ENCODE measurements around the gene KLHL17.
A peak's percentile ranks its signal among the peaks of the same experiment; 100 is the strongest.

KLHL17 gene

DNA sequence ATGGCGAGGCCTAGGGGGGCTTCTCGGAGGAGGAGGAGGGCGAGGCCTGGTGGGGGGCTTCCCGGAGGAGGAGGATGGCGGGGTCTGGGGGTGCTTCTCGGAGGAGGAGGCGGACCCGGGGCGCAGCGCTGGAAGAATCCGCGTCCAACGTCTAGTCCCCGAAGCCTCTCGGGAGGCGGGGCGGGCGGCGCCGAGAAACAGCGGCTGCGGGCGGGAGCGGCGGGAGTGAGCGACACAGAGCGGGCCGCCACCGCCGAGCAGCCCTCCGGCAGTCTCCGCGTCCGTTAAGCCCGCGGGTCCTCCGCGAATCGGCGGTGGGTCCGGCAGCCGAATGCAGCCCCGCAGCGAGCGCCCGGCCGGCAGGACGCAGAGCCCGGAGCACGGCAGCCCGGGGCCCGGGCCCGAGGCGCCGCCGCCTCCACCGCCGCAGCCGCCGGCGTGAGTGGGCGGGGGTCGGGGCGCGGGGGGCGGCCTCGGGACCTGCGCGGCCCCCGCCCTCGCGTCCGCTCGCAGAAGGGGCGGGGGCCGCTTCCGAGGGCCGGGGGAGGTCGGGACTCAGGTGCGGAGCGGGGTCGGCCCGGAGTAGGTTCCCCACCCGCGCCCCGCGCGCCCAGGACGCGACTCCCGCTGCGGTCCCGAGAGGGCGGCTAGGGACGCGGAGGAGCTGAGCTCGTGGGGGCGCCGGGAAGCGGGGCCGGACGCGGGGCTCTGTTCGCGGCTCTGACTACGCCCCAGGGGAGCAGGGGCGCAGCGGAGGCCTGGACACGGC lies at the start of gene KLHL17:
KLHL17 (plus strand) TSS at position 222 of the 769 bp plus-strand sequence; CDS start at position 332, 110 bp downstream.
- peaks cover 34% of the 10 kb centered on the region for H3K4me1 Mint-ChIP-seq
- peak within 1 kb of the TSS; percentile 87 for H3K4me3 Mint-ChIP-seq
- no peaks in the 10 kb centered on the region for H3K9me3 Mint-ChIP-seq
- H3K27ac Mint-ChIP-seq = peak within 1 kb of the TSS; percentile 74
- H3K27me3 Mint-ChIP-seq = no peaks in the 10 kb centered on the region
- H3K36me3 Mint-ChIP-seq = peaks cover 17% of the 10 kb centered on the region
- peak; percentile 63 for ATAC-seq

DNA sequence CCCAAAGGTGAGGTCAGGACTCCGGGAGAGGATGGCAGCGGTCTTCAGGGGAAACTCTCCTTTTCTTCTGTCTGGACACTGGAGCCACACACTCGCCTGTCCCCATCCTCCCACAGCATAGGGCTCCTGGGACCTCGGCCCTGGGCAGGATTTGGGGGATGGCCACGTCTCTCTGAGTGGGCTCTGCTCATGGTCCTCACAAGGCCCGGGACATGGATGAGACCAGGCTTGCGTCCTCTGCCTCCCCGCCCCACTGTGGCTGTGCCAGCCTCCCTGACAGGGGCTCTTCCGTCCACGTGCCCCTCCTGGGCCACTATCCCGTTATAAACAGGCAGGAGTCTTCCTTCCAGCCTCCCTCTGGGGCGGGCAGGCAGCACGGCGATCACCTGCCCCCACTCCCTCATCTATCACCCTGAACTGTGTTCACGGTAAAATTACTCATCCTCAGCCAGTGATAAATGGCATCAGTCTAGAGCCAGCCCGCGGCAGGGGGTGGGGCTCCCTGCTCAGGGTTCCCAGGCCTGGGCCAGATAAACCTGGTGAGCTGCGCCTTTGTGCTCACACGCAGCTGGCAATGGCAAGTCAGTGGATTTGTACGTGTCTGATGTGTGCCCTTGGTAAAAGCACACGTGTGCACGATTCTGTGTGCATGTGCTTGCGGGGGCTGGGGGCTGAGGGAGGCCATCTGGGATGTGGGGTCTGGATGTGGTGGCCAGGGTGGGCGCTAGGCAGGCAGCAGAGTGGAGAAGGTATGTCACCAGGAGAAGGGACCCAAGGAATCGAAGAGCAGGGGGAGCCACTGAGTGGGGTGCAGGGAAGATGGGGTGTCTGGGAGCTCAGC lies 49.3 kb upstream of the KLHL17 start:
- no peak overlapping the region for H3K27ac Mint-ChIP-seq
- ATAC-seq = no peak
- no peaks in the 10 kb centered on the region for H3K36me3 Mint-ChIP-seq
- H3K9me3 Mint-ChIP-seq = no peaks in the 10 kb centered on the region
- H3K4me3 Mint-ChIP-seq = no peak overlapping the region
- peaks cover 16% of the 10 kb centered on the region for H3K4me1 Mint-ChIP-seq
- peaks cover 83% of the 10 kb centered on the region for H3K27me3 Mint-ChIP-seq

DNA sequence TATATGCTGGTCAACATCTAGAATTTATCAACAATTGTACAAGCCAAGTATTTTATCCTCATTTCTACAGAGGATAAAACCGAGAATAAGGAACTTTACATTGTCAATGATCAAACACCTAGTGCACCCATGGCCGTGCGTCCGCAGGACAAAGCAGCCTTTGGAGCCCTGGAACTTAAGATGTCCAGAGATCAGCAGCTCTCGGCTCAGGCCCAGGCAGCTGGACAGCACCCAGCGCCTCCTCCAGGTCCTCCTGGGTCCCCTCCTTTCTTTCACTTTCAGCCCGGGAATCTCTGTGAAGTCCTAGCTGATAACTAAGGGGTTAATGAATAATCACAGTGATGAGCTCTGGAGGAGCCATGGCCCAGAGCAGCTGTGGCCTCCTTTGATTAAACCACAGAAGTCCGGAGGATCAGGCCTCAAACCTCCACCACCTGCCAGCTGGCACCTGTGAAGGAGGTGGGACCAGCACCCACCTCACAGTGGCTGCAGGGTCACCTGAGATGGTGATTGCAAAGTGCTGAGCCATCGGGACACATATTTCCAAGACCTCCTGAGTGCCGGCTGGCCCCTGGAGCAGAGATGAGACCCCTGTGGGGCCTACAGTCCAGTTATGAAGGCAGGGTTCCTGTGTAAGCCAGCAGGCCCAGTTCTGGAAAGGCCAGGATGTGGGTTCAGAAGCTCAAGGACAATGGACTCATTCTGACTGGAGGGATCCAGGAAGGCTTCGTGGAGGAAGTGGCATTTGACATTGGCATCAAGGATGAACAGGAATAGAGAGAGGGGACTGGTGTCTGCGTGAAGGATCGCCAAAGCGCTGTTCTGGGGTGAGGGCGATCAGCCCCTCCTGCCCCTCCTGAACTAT lies 48.3 kb upstream of the KLHL17 start:
- Mint-ChIP-seq H3K9me3 (no peaks in the 10 kb centered on the region), H3K27ac (no peak overlapping the region), H3K4me1 (peaks cover 6% of the 10 kb centered on the region), H3K36me3 (no peaks in the 10 kb centered on the region), H3K4me3 (no peak overlapping the region), H3K27me3 (peaks cover 83% of the 10 kb centered on the region)
- ATAC-seq = no peak

DNA sequence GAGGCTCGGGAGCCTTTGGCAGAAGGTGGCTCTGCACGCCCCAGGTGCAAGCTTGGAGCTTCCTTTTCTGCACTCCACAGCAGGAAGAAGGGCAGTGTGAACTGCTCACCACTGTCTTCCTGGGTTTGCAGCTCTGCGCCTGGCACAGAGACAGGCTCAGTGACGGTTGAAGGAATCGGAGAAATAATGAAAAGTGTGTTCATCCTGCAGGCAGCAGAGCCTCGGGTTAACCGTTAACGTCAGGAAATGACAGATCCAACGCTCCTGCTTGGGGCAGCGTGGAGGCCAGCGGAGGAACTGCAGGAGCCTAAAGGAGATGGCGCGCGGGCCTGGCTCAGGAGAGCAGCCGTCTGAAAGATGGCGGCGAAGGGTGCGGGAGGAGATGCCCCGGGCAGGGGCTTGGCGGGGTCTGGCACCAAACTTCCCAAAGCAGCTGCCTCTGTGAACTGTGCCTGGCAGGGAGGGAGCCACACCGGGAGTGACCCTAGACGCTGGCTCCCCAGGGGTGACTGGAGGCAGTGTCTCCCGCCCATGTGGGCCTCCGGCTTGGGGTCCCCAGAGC lies 47.6 kb upstream of the KLHL17 start:
- Mint-ChIP-seq H3K36me3 (no peaks in the 10 kb centered on the region), H3K27me3 (peaks cover 83% of the 10 kb centered on the region), H3K9me3 (no peaks in the 10 kb centered on the region), H3K4me3 (no peak overlapping the region), H3K4me1 (peaks cover 5% of the 10 kb centered on the region), H3K27ac (no peak overlapping the region)
- ATAC-seq = peak; percentile 3

DNA sequence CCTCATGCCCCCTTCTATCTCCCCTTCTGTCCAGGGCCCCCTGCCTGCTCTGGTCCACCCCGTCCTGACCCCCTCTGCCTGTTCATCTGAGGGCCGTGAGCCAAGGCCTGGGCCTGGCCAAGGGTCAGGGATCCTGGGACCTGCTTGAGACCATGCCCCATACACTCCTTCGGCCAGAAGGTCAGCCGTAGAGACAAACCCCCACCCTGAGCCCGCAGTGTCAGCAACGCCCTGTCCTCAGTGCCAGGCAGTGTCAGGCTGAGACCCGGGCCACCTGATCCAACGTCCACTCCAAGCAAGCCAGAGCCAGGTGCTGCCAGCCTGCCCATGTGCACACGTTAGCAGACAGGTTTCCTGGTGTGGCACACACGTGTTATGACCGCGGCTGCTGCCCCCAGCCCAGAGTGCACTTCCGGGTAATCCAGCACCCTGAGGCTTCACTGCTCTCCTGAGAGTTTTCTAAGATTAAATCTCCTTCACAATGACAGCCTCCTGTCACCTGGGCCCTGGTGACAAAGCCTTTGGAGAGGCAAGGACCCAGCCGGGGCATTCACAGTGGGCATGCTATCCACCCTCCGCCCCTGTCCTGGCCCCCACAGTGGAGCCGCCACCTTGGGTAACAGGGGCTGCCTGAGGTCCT lies 46.8 kb upstream of the KLHL17 start:
- Mint-ChIP-seq H3K9me3 (no peaks in the 10 kb centered on the region), H3K27ac (no peak overlapping the region), H3K27me3 (peaks cover 83% of the 10 kb centered on the region), H3K36me3 (no peaks in the 10 kb centered on the region), H3K4me1 (peaks cover 5% of the 10 kb centered on the region), H3K4me3 (no peak overlapping the region)
- ATAC-seq = no peak

DNA sequence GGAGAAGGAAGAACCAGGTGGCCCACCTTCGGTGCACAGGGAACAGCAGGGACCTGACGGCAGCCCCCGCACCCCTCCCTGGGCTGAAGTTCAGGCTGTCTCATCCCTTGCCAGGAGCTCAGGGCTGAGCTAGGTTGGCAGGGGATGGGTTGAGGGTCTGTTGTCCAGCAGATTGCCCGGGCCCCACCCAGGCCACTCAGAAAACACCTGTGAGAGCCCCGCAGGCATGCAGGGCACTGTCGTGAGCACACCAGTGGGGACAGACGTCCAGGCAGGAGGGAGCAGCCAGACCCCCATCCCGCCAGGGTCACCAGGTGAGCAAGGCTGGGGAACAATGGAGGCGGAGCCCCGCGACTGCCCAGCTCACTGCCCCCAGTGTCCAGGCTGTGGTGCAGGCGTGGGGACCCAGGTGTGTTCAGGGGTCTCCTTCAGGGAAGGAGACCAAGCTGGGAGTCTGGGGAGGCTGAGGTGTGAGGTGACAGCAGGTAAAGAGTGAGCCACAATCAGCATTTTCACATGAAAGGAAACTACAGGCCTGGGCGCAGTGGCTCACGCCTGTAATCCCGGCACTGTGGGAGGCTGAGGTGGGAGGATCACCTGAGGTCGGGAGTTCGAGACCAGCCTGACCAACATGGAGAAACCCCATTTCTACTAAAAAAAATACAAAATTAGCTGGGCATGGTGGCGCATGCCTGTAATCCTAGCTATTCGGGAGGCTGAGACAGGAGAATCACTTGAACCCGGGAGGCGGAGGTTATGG lies 46.1 kb upstream of the KLHL17 start:
- Mint-ChIP-seq H3K27me3 (peaks cover 89% of the 10 kb centered on the region), H3K4me1 (peaks cover 5% of the 10 kb centered on the region)

DNA sequence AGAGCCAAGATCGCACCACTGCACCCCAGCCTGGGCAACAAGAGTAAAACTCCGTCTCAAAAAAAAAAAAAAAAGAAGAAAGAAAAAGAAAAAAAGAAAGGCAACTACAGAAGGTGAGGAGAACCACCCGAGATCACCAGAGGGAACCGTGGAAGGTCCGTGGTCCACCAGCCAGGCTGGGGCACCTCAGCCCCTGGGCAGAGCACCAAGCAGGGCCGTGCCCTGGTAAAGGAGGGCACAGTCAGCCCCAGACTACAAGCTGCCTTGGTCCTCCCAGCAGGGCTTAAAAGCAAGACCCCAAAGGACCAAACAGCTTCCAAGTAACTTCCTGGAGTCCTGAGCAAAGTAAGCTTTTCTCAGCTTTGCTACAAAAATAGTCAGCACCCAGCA lies 45.5 kb upstream of the KLHL17 start:
- H3K36me3 Mint-ChIP-seq = no peaks in the 10 kb centered on the region
- no peak overlapping the region for H3K4me3 Mint-ChIP-seq
- no peak overlapping the region for H3K27ac Mint-ChIP-seq
- ATAC-seq = no peak
- peaks cover 95% of the 10 kb centered on the region for H3K27me3 Mint-ChIP-seq
- H3K4me1 Mint-ChIP-seq = peaks cover 5% of the 10 kb centered on the region
- no peaks in the 10 kb centered on the region for H3K9me3 Mint-ChIP-seq

More for the DNA sequence above, 46.1 kb upstream of the KLHL17 start:
- ATAC-seq = no peak
- no peaks in the 10 kb centered on the region for H3K36me3 Mint-ChIP-seq
- H3K4me3 Mint-ChIP-seq = no peak overlapping the region
- H3K27ac Mint-ChIP-seq = no peak overlapping the region
- H3K9me3 Mint-ChIP-seq = no peaks in the 10 kb centered on the region

DNA sequence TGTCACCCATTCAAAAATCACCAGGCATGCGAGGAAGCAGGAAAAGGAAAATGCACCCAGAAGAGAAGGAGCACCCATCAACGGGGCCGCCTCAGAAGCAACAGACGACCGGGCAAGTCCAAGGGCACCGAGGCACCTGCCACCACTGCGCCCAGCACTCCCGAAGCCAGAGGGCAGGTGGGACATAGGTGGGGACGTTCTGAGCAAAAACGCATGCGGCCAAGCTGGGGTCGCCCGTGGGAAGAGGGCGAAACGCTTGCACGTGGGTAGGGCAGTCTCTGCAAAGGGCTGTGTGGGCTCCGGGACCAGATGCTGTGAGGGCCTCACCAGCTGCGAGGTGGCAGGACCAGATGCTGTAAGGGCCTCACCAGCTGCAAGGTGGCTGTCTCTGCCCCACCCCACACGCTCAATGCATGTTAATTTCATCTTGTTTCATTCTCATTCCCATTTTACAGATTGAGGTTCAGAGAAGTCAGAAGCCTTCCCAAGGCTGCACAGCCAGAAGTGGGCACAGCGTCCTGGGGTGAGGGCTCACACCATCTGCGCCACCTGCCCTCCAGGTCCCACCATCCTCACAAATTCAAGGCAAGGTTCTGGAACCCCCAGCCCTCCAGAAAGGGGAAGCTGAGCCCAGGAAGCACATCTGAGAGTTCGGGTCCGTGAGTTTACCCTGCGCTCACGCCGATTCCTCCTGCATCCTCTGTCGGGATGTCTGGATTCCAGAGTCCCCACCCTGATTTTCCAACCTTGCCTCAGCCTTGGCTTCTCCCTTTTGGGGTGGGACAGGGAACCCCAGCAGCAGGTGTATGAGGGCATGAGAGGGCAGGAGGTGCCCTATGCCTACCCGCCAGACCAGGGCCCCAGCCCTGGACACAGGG lies 44.9 kb upstream of the KLHL17 start:
- Mint-ChIP-seq H3K4me3 (no peak overlapping the region), H3K27me3 (peaks cover 100% of the 10 kb centered on the region), H3K36me3 (no peaks in the 10 kb centered on the region), H3K4me1 (peaks cover 8% of the 10 kb centered on the region), H3K9me3 (no peaks in the 10 kb centered on the region), H3K27ac (no peak overlapping the region)
- no peak for ATAC-seq

DNA sequence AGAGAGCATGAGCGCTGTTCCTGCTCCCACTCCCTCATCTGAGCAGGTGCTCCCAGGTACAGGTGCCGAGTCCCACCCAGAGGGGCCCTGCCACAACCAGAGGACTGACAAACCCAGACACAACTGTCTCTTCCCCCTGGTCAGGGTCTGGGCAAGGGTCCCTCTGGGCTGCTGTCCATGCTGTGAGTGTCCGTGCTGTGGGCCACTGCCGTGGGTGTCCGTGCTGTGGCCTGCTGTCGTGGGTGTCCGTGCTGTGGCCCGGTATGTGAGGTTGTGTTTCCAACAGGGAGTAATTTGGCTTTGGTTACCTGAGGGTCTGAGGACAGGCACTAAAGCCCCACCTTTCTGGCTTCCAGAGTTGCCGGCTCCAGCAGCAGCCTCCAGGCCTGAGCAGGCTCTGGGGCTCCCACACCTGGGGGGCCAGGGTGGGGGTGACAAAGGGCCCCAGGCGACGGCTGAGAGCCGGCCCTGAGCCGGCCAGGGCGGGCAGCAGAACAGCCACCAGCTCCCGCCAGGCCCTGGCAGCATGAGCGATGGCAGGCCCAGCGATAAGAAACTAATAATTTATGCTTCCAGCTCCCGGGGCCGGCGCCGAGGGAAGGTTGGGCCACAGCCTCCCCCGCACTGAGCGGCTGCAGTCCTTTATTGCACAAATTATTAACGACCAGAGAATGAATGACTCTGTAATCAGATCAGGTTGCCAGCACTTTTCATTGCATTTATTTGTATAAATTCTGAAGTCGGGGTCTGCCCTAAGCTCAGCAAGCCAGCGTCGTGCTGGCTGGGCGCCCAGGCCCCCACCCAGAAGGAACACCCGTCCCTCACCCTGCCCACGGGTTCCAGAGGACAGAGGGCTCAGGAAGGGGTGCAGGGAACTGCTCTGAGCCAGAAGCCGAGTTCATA lies 44.0 kb upstream of the KLHL17 start:
- Mint-ChIP-seq H3K9me3 (no peaks in the 10 kb centered on the region), H3K4me1 (peaks cover 17% of the 10 kb centered on the region), H3K27ac (no peak overlapping the region), H3K36me3 (no peaks in the 10 kb centered on the region), H3K4me3 (no peak overlapping the region), H3K27me3 (peaks cover 100% of the 10 kb centered on the region)
- no peak for ATAC-seq

DNA sequence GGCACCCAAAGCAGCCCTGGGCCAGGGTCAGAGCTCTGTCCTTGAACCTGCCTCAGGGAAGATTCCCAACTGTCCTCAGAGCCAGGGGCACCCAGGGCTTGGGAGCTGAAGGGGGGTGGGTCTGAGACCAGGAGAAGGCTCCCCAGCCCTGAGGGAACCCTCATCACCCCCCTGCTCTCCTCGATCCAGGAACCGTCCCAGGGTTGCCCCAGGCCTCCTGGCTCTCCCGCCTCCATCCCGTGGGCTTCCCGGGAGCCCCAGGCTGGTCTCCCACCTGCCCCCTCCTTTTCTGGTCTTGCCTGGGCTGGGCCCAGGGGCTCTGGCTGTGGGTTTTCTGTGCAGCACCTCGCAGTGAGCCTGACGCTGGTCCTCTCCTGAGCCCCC lies 43.3 kb upstream of the KLHL17 start:
- Mint-ChIP-seq H3K27ac (no peak overlapping the region), H3K27me3 (peaks cover 100% of the 10 kb centered on the region), H3K9me3 (no peaks in the 10 kb centered on the region), H3K36me3 (no peaks in the 10 kb centered on the region), H3K4me3 (no peak overlapping the region), H3K4me1 (peaks cover 20% of the 10 kb centered on the region)
- no peak for ATAC-seq

DNA sequence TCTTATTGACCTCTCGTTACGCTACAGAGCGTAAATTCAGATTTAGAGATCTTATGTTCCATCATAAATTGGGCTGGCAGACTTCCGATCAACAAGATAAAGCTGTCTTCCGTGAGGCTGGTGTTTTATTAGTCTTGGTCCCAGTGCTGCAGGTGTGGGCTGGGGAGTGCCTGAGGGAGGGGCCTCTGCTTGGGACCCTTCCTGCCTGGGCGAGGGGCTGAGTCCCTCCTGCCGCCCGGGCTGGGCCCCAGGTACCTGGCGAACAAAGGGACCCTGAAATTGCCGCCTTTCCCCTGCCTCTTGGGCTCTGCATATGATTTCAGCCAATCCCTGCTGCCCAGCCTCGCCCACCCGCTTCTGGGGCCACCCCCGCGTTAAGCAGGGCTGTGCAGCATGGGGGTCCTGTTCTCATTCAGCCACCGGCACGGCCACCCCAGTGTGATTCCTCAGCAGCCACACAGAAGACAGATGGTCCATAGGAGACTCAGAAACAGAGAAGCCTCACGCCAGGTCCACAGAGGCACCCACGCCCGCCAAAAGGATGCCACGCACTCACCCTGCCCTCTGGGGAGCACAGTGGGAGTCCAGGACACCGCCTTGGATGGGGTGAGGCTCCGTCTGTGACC lies 42.8 kb upstream of the KLHL17 start:
- H3K27me3 Mint-ChIP-seq = peaks cover 100% of the 10 kb centered on the region
- H3K27ac Mint-ChIP-seq = no peak overlapping the region

DNA sequence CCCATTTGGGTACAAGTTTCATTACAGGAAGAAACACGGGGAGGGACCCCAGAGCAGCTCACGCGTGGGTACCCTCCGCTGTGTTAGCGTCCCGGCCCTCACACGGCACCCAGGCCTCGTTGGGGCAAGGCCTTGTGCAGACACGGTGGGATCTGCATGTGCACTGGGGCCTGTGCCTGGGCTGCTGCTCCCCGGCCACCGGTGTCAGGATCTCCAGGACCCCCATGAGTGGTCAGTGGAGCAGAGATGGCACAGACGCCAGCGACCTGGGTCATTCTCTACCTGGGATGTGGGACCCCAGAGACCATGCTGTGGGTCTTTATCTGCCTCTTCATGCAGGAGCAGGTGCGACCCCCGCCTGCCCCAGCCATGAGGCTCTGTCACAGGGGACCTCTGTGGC lies 42.0 kb upstream of the KLHL17 start:
- H3K4me1 Mint-ChIP-seq = peaks cover 28% of the 10 kb centered on the region
- no peak overlapping the region for H3K4me3 Mint-ChIP-seq
- peaks cover 100% of the 10 kb centered on the region for H3K27me3 Mint-ChIP-seq
- no peak overlapping the region for H3K27ac Mint-ChIP-seq
- no peaks in the 10 kb centered on the region for H3K9me3 Mint-ChIP-seq
- no peak for ATAC-seq
- no peaks in the 10 kb centered on the region for H3K36me3 Mint-ChIP-seq

More for the DNA sequence above, 42.8 kb upstream of the KLHL17 start:
- ATAC-seq = no peak
- peaks cover 21% of the 10 kb centered on the region for H3K4me1 Mint-ChIP-seq
- H3K36me3 Mint-ChIP-seq = no peaks in the 10 kb centered on the region
- no peaks in the 10 kb centered on the region for H3K9me3 Mint-ChIP-seq
- no peak overlapping the region for H3K4me3 Mint-ChIP-seq

Measured in stimulated activated memory B cell treated with anti-CD40 and anti-IgM and Interleukin-4, amounts not matched to agents 10 μg/mL and 1 μg/mL and 100 μg/mL, for 72 hours (primary cell).